K562 (cell line): ENCODE data around the gene LIN28A. TPM values are rescaled to one million over a fixed set of nuclear protein-coding genes. Genes with fewer than 3 reads are reported as not detected.

Source experiments
- FOXA1 ChIP-seq: fragments of 450-650 bp; IDR thresholded peaks from 2 replicates; pipeline ENCODE4 v1.6.1; 2016; ENCODE audit warnings: mild to moderate bottlenecking, borderline replicate concordance
- KAT2B ChIP-seq: IDR thresholded peaks from one replicate; pipeline ENCODE4 v1.6.1; 2012; ENCODE audit warnings: low read depth, mild to moderate bottlenecking, control low read depth, inconsistent platforms, low read length, moderate library complexity
- MGA ChIP-seq: fragments of 450-650 bp; IDR thresholded peaks from 2 replicates; pipeline ENCODE4 v1.6.1; 2016; ENCODE audit warnings: mild to moderate bottlenecking, moderate library complexity
- POLR2H ChIP-seq: IDR thresholded peaks from 2 replicates; pipeline ENCODE4 v1.6.1; 2016; ENCODE audit warnings: missing genetic modification characterization, low read depth, mild to moderate bottlenecking, control low read depth, missing compliant biosample characterization, moderate library complexity
- UBTF ChIP-seq, 2 experiments: IDR thresholded peaks; 2 replicates each; pipeline ENCODE4 v1.6.1; 2012; ENCODE audit warnings: improper control_type of control experiment in 2 of 2, low read depth in 2 of 2, low read length in 2 of 2, borderline replicate concordance in 1 of 2
- ZNF263 ChIP-seq: sonication (generic); formaldehyde crosslinking; IDR thresholded peaks from 2 replicates; pipeline ENCODE4 v1.8.0; 2022; ENCODE audit warnings: mild to moderate bottlenecking, missing genetic modification reagents, borderline replicate concordance
- ZNF316 ChIP-seq: fragments of 450-650 bp; IDR thresholded peaks from 2 replicates; pipeline ENCODE4 v1.6.1; 2016
- ZNF695 ChIP-seq: fragments of 450-650 bp; formaldehyde crosslinking; IDR thresholded peaks from 2 replicates; pipeline ENCODE4 v1.4.0; 2020; ENCODE audit warnings: mild to moderate bottlenecking, moderate library complexity
- ZNF778 ChIP-seq: fragments of 450-650 bp; formaldehyde crosslinking; IDR thresholded peaks from 2 replicates; pipeline ENCODE4 v1.4.0; 2020; ENCODE audit warnings: mild to moderate bottlenecking, moderate library complexity
- polyA plus RNA-seq, 8 experiments: library from polyadenylated mRNA; depleted of rRNA in 4 of 8; stranded (reverse) in 5 of 8; unstranded in 3 of 8; fragments of >200 nt; fragmentation: Nextera tagmentation in 2 of 8; fragmentation: Illumina TruSeq in 1 of 8; extraction: Ambion mirVana in 2 of 8; extraction: Trizol in 1 of 8; gene quantifications; 2 replicates each; pipeline versions ENCODE4 v1.2.1 to v1.2.3, GENCODE V29; 2011 to 2014; ENCODE audit warnings: inconsistent platforms in 1 of 8, missing spikeins in 1 of 8
- total RNA-seq, 7 experiments: library from RNA; depleted of rRNA in 6 of 7; stranded (reverse); fragments of >200 nt in 6 of 7; fragmentation: Illumina TruSeq in 2 of 7; extraction: Trizol in 2 of 7; gene quantifications; 2 replicates each; pipeline versions ENCODE4 v1.2.1 to v1.2.3, GENCODE V29; 2011 to 2021; ENCODE audit warnings: low replicate concordance in 1 of 7
- TF ChIP-seq, protein P1 (sequence below): fragments of 250-450 bp; sonication (Bioruptor Pico); IDR thresholded peaks from 2 replicates; pipeline ENCODE4 v1.5.0; 2022; ENCODE audit warnings: mild to moderate bottlenecking

The LIN28A gene
- total and polyA plus RNA-seq, 9 of the 15 experiments (the other 6 are each of a cell fraction or from before 2014, with no cell fraction given), result 0.80 to 5.4 (median 3.9) TPM

- 0 out of 4 replicates have a peak, but pooled peaks of 1 of the 2 experiments have one; percentile 48 for TF ChIP-seq UBTF (IDR thresholded peaks at IDR 0.05; ENCODE audit: borderline replicate concordance in 1 of 2, low read depth in 2 of 2, low read length in 2 of 2)
- no peak for TF ChIP-seq ZNF695 (CRISPR knock-in tag)
- TF ChIP-seq, protein P1, sequence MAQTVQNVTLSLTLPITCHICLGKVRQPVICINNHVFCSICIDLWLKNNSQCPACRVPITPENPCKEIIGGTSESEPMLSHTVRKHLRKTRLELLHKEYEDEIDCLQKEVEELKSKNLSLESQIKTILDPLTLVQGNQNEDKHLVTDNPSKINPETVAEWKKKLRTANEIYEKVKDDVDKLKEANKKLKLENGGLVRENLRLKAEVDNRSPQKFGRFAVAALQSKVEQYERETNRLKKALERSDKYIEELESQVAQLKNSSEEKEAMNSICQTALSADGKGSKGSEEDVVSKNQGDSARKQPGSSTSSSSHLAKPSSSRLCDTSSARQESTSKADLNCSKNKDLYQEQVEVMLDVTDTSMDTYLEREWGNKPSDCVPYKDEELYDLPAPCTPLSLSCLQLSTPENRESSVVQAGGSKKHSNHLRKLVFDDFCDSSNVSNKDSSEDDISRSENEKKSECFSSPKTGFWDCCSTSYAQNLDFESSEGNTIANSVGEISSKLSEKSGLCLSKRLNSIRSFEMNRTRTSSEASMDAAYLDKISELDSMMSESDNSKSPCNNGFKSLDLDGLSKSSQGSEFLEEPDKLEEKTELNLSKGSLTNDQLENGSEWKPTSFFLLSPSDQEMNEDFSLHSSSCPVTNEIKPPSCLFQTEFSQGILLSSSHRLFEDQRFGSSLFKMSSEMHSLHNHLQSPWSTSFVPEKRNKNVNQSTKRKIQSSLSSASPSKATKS, result no peak
- TF ChIP-seq ZNF778 (CRISPR knock-in tag), result no peak
- no peak for TF ChIP-seq FOXA1
- no peak for TF ChIP-seq KAT2B
- TF ChIP-seq ZNF263, result no peak
- no peak for TF ChIP-seq POLR2H (tag)
- TF ChIP-seq MGA, result peak; percentile 32
- TF ChIP-seq ZNF316, result no peak
These were observed 46.8 kb upstream of the LIN28A start (continued) for GRCh38 chr1:26363549-26364448.
